NCI-H187 (cell line): ENCODE data around the gene TBX21.

Experiments used
- DNase-seq, 2 experiments: peaks; one replicate each; lab custom pipeline; 2025; lab: John Stamatoyannopoulos, UW

TBX21 gene

GRCh38 chr17:47733047-47733673, at the start of gene TBX21:
TBX21 (plus strand) TSS chr17:47733236; CDS start chr17:47733455, 219 bp downstream.
- peak in 1 of 2 experiments; percentile 12 for DNase-seq

GRCh38 chr17:47684025-47684424, 49.0 kb upstream of the TBX21 start:
- DNase-seq: no peak

- DNase-seq: no peak
These were observed 48.4 kb upstream of the TBX21 start for GRCh38 chr17:47684535-47685193.

- no peak for DNase-seq
These were observed 47.3 kb upstream of the TBX21 start for GRCh38 chr17:47685556-47686275.

GRCh38 chr17:47686276-47686635, 46.8 kb upstream of the TBX21 start:
- DNase-seq: no peak

- no peak for DNase-seq
These were observed 46.2 kb upstream of the TBX21 start for GRCh38 chr17:47686664-47687327.

GRCh38 chr17:47687328-47687690, 45.7 kb upstream of the TBX21 start:
- DNase-seq: no peak

- DNase-seq: no peak
These were observed 45.3 kb upstream of the TBX21 start for GRCh38 chr17:47687748-47688147.

- no peak for DNase-seq
These were observed 42.9 kb upstream of the TBX21 start for GRCh38 chr17:47690121-47690520.

GRCh38 chr17:47692137-47692894, 40.7 kb upstream of the TBX21 start:
- no peak for DNase-seq

- DNase-seq: no peak
These were observed 39.9 kb upstream of the TBX21 start for GRCh38 chr17:47692895-47693730.

- peak in 1 of 2 experiments; percentile 12 for DNase-seq
These were observed 39.1 kb upstream of the TBX21 start, which contains the start of gene TBKBP1 for GRCh38 chr17:47693731-47694580. TBKBP1 (plus strand) TSS chr17:47694161; CDS start chr17:47696113, 1,952 bp downstream.

GRCh38 chr17:47694581-47695428, 38.2 kb upstream of the TBX21 start:
- no peak for DNase-seq

- no peak for DNase-seq
These were observed 37.3 kb upstream of the TBX21 start for GRCh38 chr17:47695429-47696376.

- DNase-seq: no peak
These were observed 36.1 kb upstream of the TBX21 start for GRCh38 chr17:47696717-47697642.

- DNase-seq: no peak
These were observed 34.9 kb upstream of the TBX21 start for GRCh38 chr17:47697906-47698711.
